ENCODE measurements around the gene ZNF710. TPM values are rescaled to one million over a fixed set of nuclear protein-coding genes. Genes with fewer than 3 reads are reported as not detected.

The ZNF710 gene
- total RNA-seq, 4 donors from 2014 or later: 7.3 to 13.2 (median 11.4) TPM

DNA sequence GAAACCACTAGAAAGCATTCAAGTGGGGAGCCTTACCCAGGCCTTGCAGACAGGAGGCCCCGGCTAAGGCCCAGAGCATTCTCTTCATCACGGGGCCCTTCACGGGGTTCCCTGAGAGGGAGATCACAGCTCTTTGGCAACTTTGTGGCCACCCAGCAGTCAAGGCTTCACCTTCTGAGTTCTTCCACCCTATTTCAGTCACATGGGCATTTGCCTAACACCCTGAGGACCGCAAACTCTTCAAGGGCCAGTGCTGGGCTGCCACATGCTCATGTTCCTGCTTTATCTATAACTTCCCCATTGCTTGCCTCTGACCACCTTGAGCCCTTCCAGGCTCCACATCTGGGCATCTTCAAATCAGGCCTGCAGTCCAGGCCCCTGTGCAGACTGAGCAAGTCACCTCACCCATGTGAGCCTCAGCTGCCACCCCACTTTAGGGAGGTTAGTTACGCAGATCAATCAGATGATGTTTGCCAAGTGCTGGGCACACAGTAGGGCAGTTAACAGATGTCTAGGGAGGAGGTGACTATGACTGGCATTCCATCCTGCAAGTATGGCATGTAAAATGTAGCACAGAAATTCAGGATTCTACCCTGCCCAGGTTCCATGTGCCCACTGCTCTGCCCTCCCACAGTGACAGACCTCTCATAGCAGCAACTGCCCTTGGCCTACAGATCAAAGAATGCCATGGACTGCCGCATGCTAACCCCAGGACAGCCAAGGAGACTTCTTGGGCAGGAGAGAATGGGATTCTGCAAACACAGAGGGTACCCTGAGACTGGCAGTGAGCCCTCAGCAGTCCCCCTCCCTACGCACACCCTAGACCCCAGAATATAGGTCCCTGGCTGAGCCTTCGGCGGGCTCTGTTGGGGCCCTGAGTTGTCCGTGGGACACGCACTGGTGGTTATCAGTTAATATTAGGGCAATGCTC, 37.6 kb upstream of the ZNF710 start:
- ATAC-seq: no peak
- no peaks in the 10 kb centered on the region for H3K36me3 ChIP-seq
- 81 to 95% methylated on average over 4 to 5 of the region's 11 CpGs for WGBS, 2 donors (ENCODE audit: low coverage in 1 of 2)
- H3K27me3 ChIP-seq: no peaks in the 10 kb centered on the region
- TF ChIP-seq POLR2AphosphoS5 (IDR thresholded peaks at IDR 0.05) (no peak), EP300 (IDR thresholded peaks at IDR 0.05) (no peak), POLR2A (IDR thresholded peaks at IDR 0.05) (no peak), CTCF (IDR thresholded peaks at IDR 0.05) (no peak)
- no peaks in the 10 kb centered on the region for H3K9me3 ChIP-seq
- H3K27ac ChIP-seq: no peak overlapping the region
- H3K4me1 ChIP-seq: no peaks in the 10 kb centered on the region
- no peak overlapping the region for H3K4me3 ChIP-seq

DNA sequence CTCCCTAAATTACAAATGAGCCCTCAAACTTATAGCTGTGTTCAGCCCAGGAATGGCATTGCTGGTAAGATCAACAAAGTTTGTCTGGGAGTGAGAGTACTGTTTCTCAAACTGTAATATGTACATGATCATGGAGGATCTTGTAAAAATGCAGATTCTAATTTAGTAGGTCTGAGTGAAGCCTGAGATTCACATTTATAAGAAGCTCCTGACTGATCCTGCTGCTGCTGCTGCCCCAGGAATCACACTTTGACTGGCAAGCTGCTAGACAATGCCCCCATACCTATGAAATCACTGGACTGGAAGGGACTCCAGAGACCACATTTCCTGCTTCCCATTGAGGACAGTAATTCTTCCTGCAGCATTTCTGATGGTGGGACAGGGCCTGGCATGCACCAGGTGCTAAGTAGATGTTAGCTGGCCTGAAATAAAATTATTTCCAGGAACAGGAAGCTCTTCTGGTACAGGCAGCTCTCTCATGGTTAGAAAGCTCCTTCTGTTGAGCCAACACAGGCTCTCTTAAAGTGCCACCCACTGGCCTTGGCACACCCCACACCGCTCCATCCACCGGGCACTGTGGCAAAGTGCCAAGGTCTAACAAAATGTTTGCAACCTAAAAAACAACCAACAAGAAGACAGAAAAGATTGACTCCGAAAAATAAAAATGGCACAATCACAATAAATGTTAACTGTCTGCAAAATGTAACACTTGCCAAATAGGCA, 36.7 kb upstream of the ZNF710 start:
- H3K4me1 ChIP-seq: no peaks in the 10 kb centered on the region
- no peaks in the 10 kb centered on the region for H3K27me3 ChIP-seq
- no peaks in the 10 kb centered on the region for H3K36me3 ChIP-seq
- H3K9me3 ChIP-seq: no peaks in the 10 kb centered on the region
- no peak overlapping the region for H3K27ac ChIP-seq
- 85% methylated on average over 3 of the region's 3 CpGs; no CpG with 5 or more reads in 1 of the 2 donors for WGBS, 2 donors (ENCODE audit: low coverage in 1 of 2)
- no peak for ATAC-seq
- no peak overlapping the region for H3K4me3 ChIP-seq
- TF ChIP-seq POLR2A (IDR thresholded peaks at IDR 0.05) (no peak), EP300 (IDR thresholded peaks at IDR 0.05) (no peak), POLR2AphosphoS5 (IDR thresholded peaks at IDR 0.05) (no peak), CTCF (IDR thresholded peaks at IDR 0.05) (no peak)

GRCh38 chr15:89967881-89968280, 33.2 kb upstream of the ZNF710 start:
- H3K36me3 ChIP-seq: no peaks in the 10 kb centered on the region
- no peak for ATAC-seq
- H3K27ac ChIP-seq: no peak overlapping the region
- H3K9me3 ChIP-seq: no peaks in the 10 kb centered on the region
- no peak overlapping the region for H3K4me3 ChIP-seq
- TF ChIP-seq EP300 (IDR thresholded peaks at IDR 0.05) (no peak), POLR2AphosphoS5 (IDR thresholded peaks at IDR 0.05) (no peak), POLR2A (IDR thresholded peaks at IDR 0.05) (no peak)
- H3K4me1 ChIP-seq: no peaks in the 10 kb centered on the region
- H3K27me3 ChIP-seq: no peaks in the 10 kb centered on the region
- 60 to 97% methylated on average over 4 of the region's 4 CpGs for WGBS, 2 donors (ENCODE audit: low coverage in 1 of 2)

GRCh38 chr15:89971592-89971997, 29.5 kb upstream of the ZNF710 start:
- WGBS, 2 donors (ENCODE audit: low coverage in 1 of 2): no CpG with 5 or more reads among the region's 4 CpGs
- Histone ChIP-seq H3K4me3 (no peak overlapping the region), H3K36me3 (no peaks in the 10 kb centered on the region), H3K9me3 (no peaks in the 10 kb centered on the region), H3K27ac (no peak overlapping the region), H3K27me3 (no peaks in the 10 kb centered on the region), H3K4me1 (no peaks in the 10 kb centered on the region)
- peak; percentile 28 for ATAC-seq
- no peak for TF ChIP-seq EP300 (IDR thresholded peaks at IDR 0.05)
- peak in 3 of 4 experiments; percentile 12 to 58 (median 30) for TF ChIP-seq CTCF (IDR thresholded peaks at IDR 0.05)
- no peak for TF ChIP-seq POLR2AphosphoS5 (IDR thresholded peaks at IDR 0.05)
- TF ChIP-seq POLR2A (IDR thresholded peaks at IDR 0.05): no peak

GRCh38 chr15:89972085-89972484, 29.0 kb upstream of the ZNF710 start:
- no peak overlapping the region for H3K4me3 ChIP-seq
- H3K36me3 ChIP-seq: no peaks in the 10 kb centered on the region
- H3K4me1 ChIP-seq: no peaks in the 10 kb centered on the region
- H3K27me3 ChIP-seq: no peaks in the 10 kb centered on the region
- ATAC-seq: no peak
- TF ChIP-seq POLR2A (IDR thresholded peaks at IDR 0.05): no peak
- no peak for TF ChIP-seq POLR2AphosphoS5 (IDR thresholded peaks at IDR 0.05)
- no peak for TF ChIP-seq CTCF (IDR thresholded peaks at IDR 0.05)
- TF ChIP-seq EP300 (IDR thresholded peaks at IDR 0.05): no peak
- H3K9me3 ChIP-seq: no peaks in the 10 kb centered on the region
- WGBS, 2 donors (ENCODE audit: low coverage in 1 of 2): 60% methylated on average over 1 of the region's 5 CpGs; no CpG with 5 or more reads in 1 of the 2 donors
- no peak overlapping the region for H3K27ac ChIP-seq
